ENCODE results near the gene FOXO3B.
"Not testable (repeated sequence)": the region's sequence is repeated elsewhere in the genome, so short reads cannot be mapped to it uniquely, and the experiment has no call there.

Gene FOXO3B

DNA sequence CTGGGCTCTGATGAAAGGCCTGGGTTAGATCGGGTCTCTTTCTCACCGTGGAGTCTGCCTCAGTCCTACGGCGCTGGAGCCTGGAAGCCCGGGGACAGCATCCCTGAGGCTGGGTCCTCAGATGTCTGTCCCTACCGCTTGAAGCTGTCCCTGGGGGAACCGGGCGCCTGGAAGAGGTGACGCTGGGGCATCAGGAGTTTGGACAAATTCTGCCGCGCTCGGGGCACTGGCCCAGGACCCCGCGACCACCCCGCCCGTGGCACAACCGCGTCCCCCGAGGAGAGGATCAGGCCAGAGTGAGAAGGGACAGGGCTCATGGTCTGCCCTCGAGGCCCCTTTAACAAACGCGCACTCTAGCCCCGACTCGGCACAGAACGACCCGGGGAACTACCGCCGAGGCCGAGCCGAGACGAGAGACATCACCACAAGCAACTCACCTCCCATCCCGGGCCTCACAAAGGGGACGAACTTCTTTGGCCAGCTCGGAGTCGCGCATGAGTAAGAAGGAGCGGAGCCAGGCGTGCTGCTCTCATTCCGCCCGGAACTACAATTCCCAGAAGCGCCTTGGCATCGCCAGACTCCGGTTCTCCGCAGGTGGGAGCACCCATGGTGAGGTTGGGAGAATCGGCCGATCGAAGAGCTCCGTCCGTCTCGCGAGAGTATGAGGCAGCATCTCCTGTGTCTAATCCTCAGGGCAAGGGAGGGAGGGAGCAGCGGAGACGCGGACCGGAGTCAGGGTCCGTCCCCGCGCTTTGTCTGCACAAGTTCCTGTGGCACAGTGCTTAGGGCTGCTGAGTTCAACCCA is at the start of gene FOXO3B:
Gene FOXO3B, minus strand, starts transcription at position 548 of the 805 bp plus-strand sequence. CDS start 663 bp downstream, outside the sequence.
- peak; percentile 57 for DNase-seq (ENCODE audit: low read depth, low spot score)
- POLR2A ChIA-PET, CTCF ChIA-PET: not testable (repeated sequence)
- H3K4me3 ChIP-seq (ENCODE audit: low read depth, low read length): peak within 1 kb of the TSS; percentile 62

DNA sequence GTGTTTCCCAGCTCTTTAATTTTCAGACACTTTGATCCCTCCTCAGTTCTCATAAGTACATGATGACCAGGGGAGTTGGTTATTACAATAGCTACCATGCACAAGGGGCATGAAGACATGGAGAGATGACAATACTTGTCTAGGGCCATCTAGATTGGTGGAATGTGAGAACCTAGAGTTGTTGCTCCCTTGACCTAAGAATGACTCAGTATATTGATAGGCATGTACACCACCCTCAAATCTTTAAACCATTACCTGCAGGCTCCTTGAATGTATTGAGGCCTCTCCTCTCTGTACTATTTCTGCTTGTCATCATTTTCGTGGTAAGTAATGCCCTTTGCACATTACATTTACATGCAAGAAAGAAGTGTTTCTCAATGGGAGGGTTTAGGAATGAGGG is 41.4 kb upstream of the FOXO3B start:
- POLR2A ChIA-PET; CTCF ChIA-PET; H3K4me3 ChIP-seq (ENCODE audit: low read depth, low read length); DNase-seq (ENCODE audit: low read depth, low spot score): not testable (repeated sequence)

DNA sequence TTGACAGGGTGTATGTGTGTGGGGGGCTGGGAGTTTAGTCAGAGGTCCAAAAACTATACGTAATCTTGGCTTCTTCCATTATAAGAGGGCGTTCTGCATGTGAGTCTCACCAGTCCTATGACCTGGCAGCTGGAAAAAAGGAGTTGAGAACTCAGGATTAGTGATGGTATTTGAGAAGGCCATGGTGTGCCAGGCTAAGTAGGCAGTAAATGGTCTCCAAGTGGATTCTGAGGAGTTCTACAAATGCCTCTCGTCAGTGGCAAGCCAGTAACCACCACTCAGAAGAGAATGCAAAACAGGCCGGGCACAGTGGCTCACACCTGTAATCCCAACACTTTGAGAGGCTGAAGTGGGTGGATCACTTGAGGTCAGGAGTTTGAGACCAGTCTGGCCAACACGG is 40.5 kb upstream of the FOXO3B start:
- POLR2A ChIA-PET; CTCF ChIA-PET; H3K4me3 ChIP-seq (ENCODE audit: low read depth, low read length); DNase-seq (ENCODE audit: low read depth, low spot score): not testable (repeated sequence)

- CTCF ChIA-PET; H3K4me3 ChIP-seq (ENCODE audit: low read depth, low read length); DNase-seq (ENCODE audit: low read depth, low spot score); POLR2A ChIA-PET: not testable (repeated sequence)
Observed at GRCh38 chr17:18721775-18722547, 39.8 kb upstream of the FOXO3B start.

GRCh38 chr17:18719428-18720110 is 37.5 kb upstream of the FOXO3B start:
- CTCF ChIA-PET; POLR2A ChIA-PET; DNase-seq (ENCODE audit: low read depth, low spot score); H3K4me3 ChIP-seq (ENCODE audit: low read depth, low read length): not testable (repeated sequence)

DNA sequence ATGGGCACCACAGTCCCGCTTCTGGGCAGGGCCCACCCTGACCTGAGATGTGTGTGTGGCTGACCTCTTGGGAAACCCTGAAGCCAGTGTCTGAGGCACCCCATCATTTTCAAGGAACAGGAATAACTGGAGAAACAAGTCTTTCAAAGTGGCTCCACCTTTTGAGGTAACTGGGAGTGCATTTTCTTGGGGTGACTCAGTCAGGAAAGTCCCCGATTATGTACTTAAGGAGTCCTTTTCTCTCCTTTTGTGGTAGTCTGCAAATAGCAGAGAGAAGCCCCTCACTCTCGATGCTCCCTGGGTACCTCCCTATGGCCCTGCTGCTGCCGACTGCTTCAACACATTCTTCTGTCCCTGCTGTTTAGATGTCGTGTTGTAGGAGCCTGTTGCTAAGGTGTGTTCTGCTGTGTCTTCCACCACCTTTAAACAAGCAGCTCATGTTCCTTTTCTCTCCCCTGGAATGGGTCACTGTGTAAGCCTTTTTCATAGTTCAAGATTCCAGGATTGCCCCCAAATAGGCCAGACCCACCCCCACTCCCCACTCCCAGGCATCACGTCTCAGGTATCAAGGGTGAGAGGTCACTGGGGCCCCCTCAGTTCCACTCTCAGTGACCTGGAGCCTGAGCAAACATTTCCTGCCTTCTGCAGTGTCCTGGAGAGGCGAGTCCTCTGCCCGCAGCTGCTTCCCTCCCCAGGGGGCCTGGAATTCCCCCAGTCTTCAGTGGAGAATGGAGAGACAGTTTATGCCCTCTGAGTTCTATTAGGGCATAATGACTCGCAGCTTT is 36.7 kb upstream of the FOXO3B start:
- POLR2A ChIA-PET; H3K4me3 ChIP-seq (ENCODE audit: low read depth, low read length); DNase-seq (ENCODE audit: low read depth, low spot score); CTCF ChIA-PET: not testable (repeated sequence)

- CTCF ChIA-PET; POLR2A ChIA-PET; DNase-seq (ENCODE audit: low read depth, low spot score); H3K4me3 ChIP-seq (ENCODE audit: low read depth, low read length): not testable (repeated sequence)
- peak; percentile 31 for TF ChIP-seq CTCF (IDR thresholded peaks at IDR 0.05; ENCODE audit: insufficient read depth, low read length, missing control alignments)
Observed at GRCh38 chr17:18712354-18712999, 30.4 kb upstream of the FOXO3B start.

GRCh38 chr17:18708215-18708614 is 26.1 kb upstream of the FOXO3B start:
- DNase-seq (ENCODE audit: low read depth, low spot score): not testable (repeated sequence)

GRCh38 chr17:18705955-18706354 is 23.8 kb upstream of the FOXO3B start:
- H3K4me3 ChIP-seq (ENCODE audit: low read depth, low read length); CTCF ChIA-PET; POLR2A ChIA-PET; DNase-seq (ENCODE audit: low read depth, low spot score): not testable (repeated sequence)

More at GRCh38 chr17:18708215-18708614, 26.1 kb upstream of the FOXO3B start:
- POLR2A ChIA-PET; H3K4me3 ChIP-seq (ENCODE audit: low read depth, low read length); CTCF ChIA-PET: not testable (repeated sequence)

GRCh38 chr17:18698473-18699103 is 16.5 kb upstream of the FOXO3B start:
- H3K4me3 ChIP-seq (ENCODE audit: low read depth, low read length): peak overlapping the region; percentile 59
- DNase-seq (ENCODE audit: low read depth, low spot score); CTCF ChIA-PET; POLR2A ChIA-PET: not testable (repeated sequence)

DNA sequence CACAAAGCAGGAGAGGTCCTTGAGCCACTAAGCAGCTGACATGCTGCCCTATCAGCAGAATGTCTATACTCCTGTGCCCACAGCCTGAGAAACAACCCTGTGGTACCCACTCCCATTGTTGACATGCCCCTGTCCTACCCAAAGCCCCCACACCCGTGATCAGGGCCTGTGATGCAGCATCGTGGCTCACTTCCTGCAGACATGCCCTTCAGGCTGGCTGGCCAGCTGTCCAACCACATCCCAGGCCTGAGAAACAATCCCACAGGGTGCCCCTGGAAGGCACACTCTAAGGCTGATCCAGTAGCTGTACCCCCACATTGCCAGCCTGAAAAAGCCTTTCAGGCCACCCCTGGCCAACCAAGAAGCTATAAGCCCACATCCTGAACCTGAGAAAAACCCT is 13.0 kb upstream of the FOXO3B start:
- POLR2A ChIA-PET; H3K4me3 ChIP-seq (ENCODE audit: low read depth, low read length); DNase-seq (ENCODE audit: low read depth, low spot score); CTCF ChIA-PET: not testable (repeated sequence)

GRCh38 chr17:18682668-18683067 is 554 bp upstream of the FOXO3B start:
- CTCF ChIA-PET; DNase-seq (ENCODE audit: low read depth, low spot score); POLR2A ChIA-PET; H3K4me3 ChIP-seq (ENCODE audit: low read depth, low read length): not testable (repeated sequence)

GRCh38 chr17:18677381-18677780 is 4.7 kb downstream of the FOXO3B start:
- POLR2A ChIA-PET; H3K4me3 ChIP-seq (ENCODE audit: low read depth, low read length); DNase-seq (ENCODE audit: low read depth, low spot score); CTCF ChIA-PET: not testable (repeated sequence)

DNA sequence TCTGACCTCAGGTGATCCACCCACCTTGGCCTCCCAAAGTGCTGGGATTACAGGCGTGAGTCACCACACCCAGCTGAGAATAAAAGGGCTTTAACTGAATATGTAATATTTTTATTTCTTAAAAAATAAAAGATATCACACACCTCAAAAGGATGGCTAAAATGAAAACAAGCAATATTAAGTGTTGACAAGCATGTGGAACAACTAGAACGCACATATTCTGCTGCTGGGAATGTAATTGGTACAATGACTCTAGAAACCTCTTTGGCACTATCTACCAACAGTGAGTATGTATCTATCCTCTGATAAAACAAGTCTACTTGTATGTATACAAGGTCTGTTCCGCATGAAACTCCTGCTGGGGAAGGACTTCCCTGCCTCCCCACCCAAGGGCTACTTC is 5.2 kb downstream of the FOXO3B start:
- H3K4me3 ChIP-seq (ENCODE audit: low read depth, low read length); POLR2A ChIA-PET; DNase-seq (ENCODE audit: low read depth, low spot score); CTCF ChIA-PET: not testable (repeated sequence)

All from AG04449 (cell line).